Prostate gland (tissue), 2 donors: ENCODE measurements around the gene CHID1. TPM values are rescaled to one million over a fixed set of nuclear protein-coding genes. Genes with fewer than 3 reads are reported as not detected.

Source experiments
- DNase-seq: peaks from one replicate; pipeline ENCODE4 v3.0.0-alpha.2; 2019; ENCODE audit warnings: low spot score
- H3K27ac ChIP-seq, 2 donors: fragments of 200-600 bp; sonication (generic); 2 replicates each; pipeline ENCODE4 v1.5.1; 2017 to 2019
- H3K27me3 ChIP-seq: fragments of 200-600 bp; sonication (generic); replicated peaks from 2 replicates; pipeline ENCODE4 v1.5.1; 2019; ENCODE audit not compliant: insufficient read depth
- H3K36me3 ChIP-seq, 2 donors: fragments of 200-600 bp; sonication (generic); 1 replicate in 1 of 2; 2 replicates in 1 of 2; pipeline versions ENCODE4 v1.5.1 to v1.8.1; 2017 to 2019
- H3K4me1 ChIP-seq: fragments of 200-600 bp; sonication (generic); replicated peaks from 2 replicates; pipeline ENCODE4 v1.5.1; 2019
- H3K4me3 ChIP-seq, 2 donors: fragments of 200-600 bp; sonication (generic); 2 replicates each; pipeline ENCODE4 v1.5.1; 2017 to 2019
- H3K9me3 ChIP-seq: fragments of 200-600 bp; sonication (generic); 2 replicates; pipeline ENCODE4 v1.5.1; 2017
- POLR2A ChIP-seq: fragments of 450-650 bp; IDR thresholded peaks from one replicate; pipeline ENCODE4 v1.6.1; 2016; ENCODE audit warnings: antibody characterized with exemption, mild to moderate bottlenecking
- POLR2AphosphoS5 ChIP-seq: sonication (generic); formaldehyde crosslinking; IDR thresholded peaks from one replicate; pipeline ENCODE4 v1.6.1; 2017; ENCODE audit warnings: antibody characterized with exemption
- WGBS: methylation state at CpG from one replicate; pipeline ENCODE4 v1.1.5; 2018; 5-methylcytosine and 5-hydroxymethylcytosine counted together
- intact Hi-C: fragments of 100-400 bp; cut with DNase I; formaldehyde crosslinking; loops from one replicate; pipeline ENCODE4 v1.14.2; 2022
- total RNA-seq, 2 donors: library from RNA; depleted of rRNA; stranded (reverse); fragments of >200 nt; gene quantifications; one replicate each; pipeline ENCODE4 v1.1.0, GENCODE V29; 2016
- TF ChIP-seq, protein P1 (sequence below), 4 experiments: fragments of 200-600 bp in 2 of 4; fragments of 450-650 bp in 2 of 4; sonication (generic) in 2 of 4; IDR thresholded peaks; 1 replicate in 3 of 4; 2 replicates in 1 of 4; pipeline ENCODE4 v1.5.1; 2016 to 2019; ENCODE audit warnings: antibody characterized with exemption in 4 of 4, mild to moderate bottlenecking in 2 of 4, moderate library complexity in 2 of 4

The CHID1 gene
- total RNA-seq, 2 donors from 2014 or later, result 107 to 145 TPM

DNA sequence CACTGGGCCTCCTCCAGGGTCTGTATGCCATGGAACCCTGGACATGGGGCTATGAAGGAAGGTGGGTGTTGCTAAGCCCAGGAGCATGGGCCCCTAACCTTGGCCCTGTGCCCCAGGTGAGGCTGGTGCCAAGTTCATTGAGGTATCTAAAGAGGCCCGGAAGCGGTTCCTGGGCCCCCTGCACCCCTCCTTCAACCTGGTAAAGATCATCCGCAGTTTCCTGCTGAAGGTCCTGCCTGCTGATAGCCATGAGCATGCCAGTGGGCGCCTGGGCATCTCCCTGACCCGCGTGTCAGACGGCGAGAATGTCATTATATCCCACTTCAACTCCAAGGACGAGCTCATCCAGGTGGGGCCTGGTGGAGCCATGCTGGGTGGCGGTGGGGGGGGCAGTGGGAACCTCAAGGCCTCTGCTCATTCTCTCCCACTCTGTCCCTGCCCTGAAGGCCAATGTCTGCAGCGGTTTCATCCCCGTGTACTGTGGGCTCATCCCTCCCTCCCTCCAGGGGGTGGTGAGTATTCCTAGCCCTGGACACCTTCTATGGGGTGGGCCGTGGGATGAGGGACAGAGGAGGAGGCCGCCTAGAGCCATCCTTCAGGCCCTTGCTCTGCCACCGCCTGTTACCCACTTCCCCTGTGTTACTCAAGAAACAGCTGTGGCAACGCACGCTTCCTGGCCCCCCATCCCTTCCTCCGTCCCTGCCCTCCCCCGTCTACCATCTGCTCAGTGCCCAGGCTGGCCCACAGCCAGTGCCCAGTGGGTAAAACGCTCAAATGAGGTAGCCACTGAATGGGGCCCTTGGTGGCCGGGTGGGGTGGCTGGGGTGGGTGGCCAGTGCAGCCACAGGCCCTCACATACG lies 88.9 kb downstream of the CHID1 start:
- peak overlapping the region in 1 of 2 donors; percentile 91 for H3K27ac ChIP-seq
- 73% methylated on average over 22 of the region's 22 CpGs for whole genome bisulfite sequencing
- intact Hi-C loops, result no loop called here

DNA sequence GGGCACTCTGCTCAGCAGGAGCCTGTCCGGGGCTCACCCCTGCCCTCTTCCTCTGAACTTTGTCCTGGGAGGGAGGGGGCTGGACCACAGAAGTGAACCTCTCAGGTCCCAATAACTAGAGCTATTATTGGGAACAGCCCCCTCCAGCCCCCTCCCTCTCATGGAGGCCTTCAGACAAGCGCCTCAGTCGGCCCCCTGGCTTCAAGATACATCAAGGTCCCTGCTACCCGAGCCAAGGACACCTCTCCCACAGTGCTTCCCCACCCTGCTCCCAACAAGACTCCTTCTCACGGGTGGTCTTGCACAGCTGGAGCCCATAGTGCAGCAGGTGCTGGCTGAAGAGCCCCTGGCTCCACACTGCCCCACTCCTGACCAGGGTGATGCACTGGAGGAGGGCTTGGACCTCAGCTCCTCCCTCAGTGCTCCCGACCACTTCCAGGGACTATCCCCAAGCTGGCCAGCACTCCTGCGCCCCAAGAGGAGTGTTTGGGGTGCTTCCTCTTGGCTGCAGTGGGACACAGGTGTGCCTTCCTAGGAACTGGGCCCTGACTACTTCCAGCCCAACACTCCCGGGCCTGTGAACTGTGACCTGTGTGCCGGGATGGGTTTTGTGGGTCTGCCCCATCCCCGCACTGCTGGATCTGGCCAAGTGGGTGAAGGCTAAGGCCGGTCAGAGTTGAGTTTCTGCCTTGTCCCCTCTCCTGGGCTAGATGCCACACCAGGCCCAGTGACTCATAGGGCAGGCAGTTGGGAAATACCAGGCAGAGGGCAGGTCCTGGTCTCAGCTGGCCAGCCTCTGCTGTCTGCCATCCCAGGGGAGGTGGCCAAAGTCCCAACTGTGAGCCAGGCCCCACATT lies 89.7 kb downstream of the CHID1 start:
- intact Hi-C loops, result no loop called here
- TF ChIP-seq, protein P1, sequence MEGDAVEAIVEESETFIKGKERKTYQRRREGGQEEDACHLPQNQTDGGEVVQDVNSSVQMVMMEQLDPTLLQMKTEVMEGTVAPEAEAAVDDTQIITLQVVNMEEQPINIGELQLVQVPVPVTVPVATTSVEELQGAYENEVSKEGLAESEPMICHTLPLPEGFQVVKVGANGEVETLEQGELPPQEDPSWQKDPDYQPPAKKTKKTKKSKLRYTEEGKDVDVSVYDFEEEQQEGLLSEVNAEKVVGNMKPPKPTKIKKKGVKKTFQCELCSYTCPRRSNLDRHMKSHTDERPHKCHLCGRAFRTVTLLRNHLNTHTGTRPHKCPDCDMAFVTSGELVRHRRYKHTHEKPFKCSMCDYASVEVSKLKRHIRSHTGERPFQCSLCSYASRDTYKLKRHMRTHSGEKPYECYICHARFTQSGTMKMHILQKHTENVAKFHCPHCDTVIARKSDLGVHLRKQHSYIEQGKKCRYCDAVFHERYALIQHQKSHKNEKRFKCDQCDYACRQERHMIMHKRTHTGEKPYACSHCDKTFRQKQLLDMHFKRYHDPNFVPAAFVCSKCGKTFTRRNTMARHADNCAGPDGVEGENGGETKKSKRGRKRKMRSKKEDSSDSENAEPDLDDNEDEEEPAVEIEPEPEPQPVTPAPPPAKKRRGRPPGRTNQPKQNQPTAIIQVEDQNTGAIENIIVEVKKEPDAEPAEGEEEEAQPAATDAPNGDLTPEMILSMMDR (IDR thresholded peaks at IDR 0.05), result no peak
- TF ChIP-seq POLR2AphosphoS5 (no peak), POLR2A (no peak)
- Histone ChIP-seq H3K36me3 (peaks cover 8 to 16% of the 10 kb centered on the region in 2 donors), H3K4me3 (peak overlapping the region; percentile 80 to 98), H3K27me3 (no peaks in the 10 kb centered on the region), H3K9me3 (no peaks in the 10 kb centered on the region), H3K27ac (peak overlapping the region; percentile 91), H3K4me1 (peaks cover 17% of the 10 kb centered on the region)
- WGBS, result 60% methylated on average over 9 of the region's 11 CpGs
- DNase-seq, result no peak

More for the DNA sequence above, 88.9 kb downstream of the CHID1 start:
- Histone ChIP-seq H3K4me1 (peaks cover 23% of the 10 kb centered on the region), H3K36me3 (peaks cover 8 to 16% of the 10 kb centered on the region in 2 donors), H3K27me3 (no peaks in the 10 kb centered on the region), H3K9me3 (no peaks in the 10 kb centered on the region), H3K4me3 (no peak overlapping the region)
- no peak for DNase-seq
- TF ChIP-seq POLR2AphosphoS5, result no peak
- TF ChIP-seq, protein P1 (IDR thresholded peaks at IDR 0.05), result no peak
- no peak for TF ChIP-seq POLR2A

DNA sequence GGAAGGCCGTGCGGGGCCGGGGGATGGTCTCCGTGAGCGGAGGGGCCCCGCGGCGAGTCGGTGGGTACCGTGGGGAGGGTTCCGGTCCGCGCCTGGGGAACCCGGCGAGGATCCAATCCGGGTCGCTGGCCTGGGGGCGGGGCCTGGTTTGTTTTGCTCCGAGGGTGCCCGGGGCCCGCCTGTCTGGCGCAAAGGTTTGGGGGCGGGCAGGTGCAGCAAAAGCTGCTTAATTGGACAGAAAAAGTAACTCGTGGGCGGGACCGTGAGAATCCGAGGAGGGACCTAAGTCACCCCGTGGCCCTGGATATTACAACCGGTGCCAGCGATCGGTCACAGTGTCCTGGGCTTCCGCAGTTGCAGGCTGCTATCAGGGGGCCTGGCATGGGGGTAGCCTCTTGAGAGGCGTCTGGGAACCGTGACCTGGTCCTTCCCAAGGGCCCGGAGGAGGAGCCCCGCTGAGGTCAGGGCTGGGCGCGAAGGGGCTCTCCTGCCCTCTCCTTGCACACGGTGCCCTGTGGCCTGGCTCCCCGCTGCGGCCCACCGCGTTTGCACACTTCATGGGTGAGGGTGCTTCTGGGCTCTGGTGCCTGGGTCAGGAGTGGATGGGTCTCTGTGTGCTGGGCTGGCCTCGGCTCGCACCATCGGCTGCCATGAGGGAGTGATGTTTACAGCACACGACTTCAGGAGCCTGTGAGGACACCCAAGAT lies 90.5 kb downstream of the CHID1 start:
- no peaks in the 10 kb centered on the region for H3K9me3 ChIP-seq
- intact Hi-C loops, result no loop called here
- DNase-seq, result peak; percentile 87
- peak overlapping the region; percentile 91 for H3K27ac ChIP-seq
- peak overlapping the region; percentile 80 to 98 for H3K4me3 ChIP-seq
- no peaks in the 10 kb centered on the region for H3K27me3 ChIP-seq
- peaks cover 8 to 16% of the 10 kb centered on the region in 2 donors for H3K36me3 ChIP-seq
- WGBS, result 0% methylated on average over 36 of the region's 47 CpGs
- peaks cover 10% of the 10 kb centered on the region for H3K4me1 ChIP-seq
- TF ChIP-seq POLR2AphosphoS5, result peak; percentile 54
- TF ChIP-seq, protein P1 (IDR thresholded peaks at IDR 0.05), result no peak
- peak; percentile 68 for TF ChIP-seq POLR2A

DNA sequence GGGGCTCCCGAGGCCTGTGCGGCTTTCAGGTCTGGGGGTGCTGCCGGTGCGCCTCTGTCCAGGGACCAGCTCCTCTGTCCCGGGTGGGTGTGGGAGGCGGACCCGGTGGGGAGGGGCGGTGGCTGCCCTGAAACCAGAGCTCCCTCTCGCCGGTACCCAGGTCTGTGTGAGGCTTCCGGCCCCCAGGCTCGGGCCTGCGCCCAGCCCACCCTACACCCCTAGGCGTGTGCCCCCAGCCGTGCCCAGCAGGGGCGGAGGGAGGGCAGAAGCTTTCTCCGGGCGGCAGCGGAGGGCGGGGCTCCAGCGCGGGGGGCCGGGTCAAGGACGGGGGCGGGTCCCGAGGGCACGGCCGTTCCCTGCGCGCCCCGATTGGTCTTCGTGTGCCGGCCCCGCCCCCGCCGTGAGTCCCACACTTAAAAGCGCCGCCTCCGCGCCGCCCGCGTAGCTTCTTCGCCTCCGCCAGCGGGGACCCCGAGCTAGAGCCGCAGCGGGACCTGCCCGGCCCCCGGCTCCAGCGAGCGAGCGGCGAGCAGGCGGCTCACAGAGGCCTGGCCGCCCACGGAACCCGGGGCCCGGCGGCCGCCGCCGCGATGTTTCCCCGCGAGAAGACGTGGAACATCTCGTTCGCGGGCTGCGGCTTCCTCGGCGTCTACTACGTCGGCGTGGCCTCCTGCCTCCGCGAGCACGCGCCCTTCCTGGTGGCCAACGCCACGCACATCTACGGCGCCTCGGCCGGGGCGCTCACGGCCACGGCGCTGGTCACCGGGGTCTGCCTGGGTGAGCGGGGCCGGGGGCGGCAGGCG lies 91.3 kb downstream of the CHID1 start:
- intact Hi-C loops, result no loop called here
- Histone ChIP-seq H3K27ac (peak overlapping the region; percentile 91), H3K36me3 (peaks cover 5 to 9% of the 10 kb centered on the region in 2 donors), H3K4me1 (peaks cover 8% of the 10 kb centered on the region), H3K27me3 (no peaks in the 10 kb centered on the region), H3K4me3 (peak overlapping the region; percentile 80 to 98), H3K9me3 (no peaks in the 10 kb centered on the region)
- DNase-seq, result peak; percentile 93
- TF ChIP-seq POLR2AphosphoS5, result peak; percentile 63
- TF ChIP-seq, protein P1 (IDR thresholded peaks at IDR 0.05), result peak in 2 of 4 experiments; percentile 23 to 39
- TF ChIP-seq POLR2A, result peak; percentile 95
- whole genome bisulfite sequencing, result 0% methylated on average over 49 of the region's 96 CpGs
